ENCODE results near the gene P2RY8.

P2RY8 gene

GRCh38 chrX:1416965-1417760 lies 119.8 kb downstream of the P2RY8 start:
- DNase-seq (ENCODE audit: low spot score): no peak
- in situ Hi-C loops (cut with MboI; ENCODE audit: low sequenced_read_pairs, unreplicated experiment): no loop called here
- TF ChIP-seq, protein P1, sequence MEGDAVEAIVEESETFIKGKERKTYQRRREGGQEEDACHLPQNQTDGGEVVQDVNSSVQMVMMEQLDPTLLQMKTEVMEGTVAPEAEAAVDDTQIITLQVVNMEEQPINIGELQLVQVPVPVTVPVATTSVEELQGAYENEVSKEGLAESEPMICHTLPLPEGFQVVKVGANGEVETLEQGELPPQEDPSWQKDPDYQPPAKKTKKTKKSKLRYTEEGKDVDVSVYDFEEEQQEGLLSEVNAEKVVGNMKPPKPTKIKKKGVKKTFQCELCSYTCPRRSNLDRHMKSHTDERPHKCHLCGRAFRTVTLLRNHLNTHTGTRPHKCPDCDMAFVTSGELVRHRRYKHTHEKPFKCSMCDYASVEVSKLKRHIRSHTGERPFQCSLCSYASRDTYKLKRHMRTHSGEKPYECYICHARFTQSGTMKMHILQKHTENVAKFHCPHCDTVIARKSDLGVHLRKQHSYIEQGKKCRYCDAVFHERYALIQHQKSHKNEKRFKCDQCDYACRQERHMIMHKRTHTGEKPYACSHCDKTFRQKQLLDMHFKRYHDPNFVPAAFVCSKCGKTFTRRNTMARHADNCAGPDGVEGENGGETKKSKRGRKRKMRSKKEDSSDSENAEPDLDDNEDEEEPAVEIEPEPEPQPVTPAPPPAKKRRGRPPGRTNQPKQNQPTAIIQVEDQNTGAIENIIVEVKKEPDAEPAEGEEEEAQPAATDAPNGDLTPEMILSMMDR (IDR thresholded peaks at IDR 0.05; ENCODE audit: borderline replicate concordance, control extremely low read depth, extremely low read depth, insufficient read depth, missing control alignments): no peak

GRCh38 chrX:1416327-1416784 lies 120.6 kb downstream of the P2RY8 start:
- TF ChIP-seq, protein P1 (IDR thresholded peaks at IDR 0.05; ENCODE audit: borderline replicate concordance, control extremely low read depth, extremely low read depth, insufficient read depth, missing control alignments): no peak
- in situ Hi-C loops (cut with MboI; ENCODE audit: low sequenced_read_pairs, unreplicated experiment): no loop called here
- no peak for DNase-seq (ENCODE audit: low spot score)
